HepG2 (cell line): ENCODE data around the gene DEFB125. TPM values are rescaled to one million over a fixed set of nuclear protein-coding genes. Genes with fewer than 3 reads are reported as not detected.

Source experiments
- ATAC-seq: fragments of 200-7000 bp; cut with Tn5 transposase; 3 replicates; pipeline ENCODE4 v1.9.1; 2020; ENCODE audit warnings: mild to moderate bottlenecking, moderate library complexity
- BruUV-seq: library from RNA; stranded (reverse); fragments of 400-500 nt; replicated peaks from 2 replicates; lab custom pipeline; 2021; lab: Mats Ljungman, UMichigan
- CTCF ChIA-PET: fragments of 300-600 bp; formaldehyde crosslinking; extraction: SDS; loops from one replicate; lab custom pipeline; 2021; ENCODE audit warnings: low total read pairs, inconsistent platforms, low intra/inter-chr PET ratio; lab: Yijun Ruan, JAX
- POLR2A ChIA-PET: fragments of 350-600 bp; sonication (Branson Sonifier 250); formaldehyde crosslinking; loops from one replicate; lab custom pipeline; 2020; ENCODE audit warnings: antibody characterized with exemption, inconsistent platforms; lab: Yijun Ruan, JAX
- DNase-seq: peaks from one replicate; pipeline ENCODE4 v3.0.0-alpha.2; 2015; ENCODE audit warnings: low spot score
- FAIRE-seq: peaks from 3 replicates; lab custom pipeline; 2011; peaks lifted over from hg19 to GRCh38; lab: Jason Lieb, UNC
- H2AFZ ChIP-seq: one replicate; pipeline ENCODE4 v1.6.1; 2011; ENCODE audit warnings: low read length, inconsistent platforms
- H3K27ac ChIP-seq: fragments of 300-600 bp; 3 replicates; pipeline ENCODE4 v1.8.0; 2011; ENCODE audit warnings: mixed run types, mild to moderate bottlenecking, mixed read lengths, low read length, inconsistent platforms; ENCODE audit not compliant: insufficient read depth; ENCODE audit errors: extremely low read length
- H3K27me3 ChIP-seq, 2 experiments: fragments of 200-600 bp in 1 of 2; 2 replicates in 1 of 2; 3 replicates in 1 of 2; pipeline versions ENCODE4 v1.6.0 to v1.8.0; 2011; ENCODE audit warnings: low read length in 2 of 2, mild to moderate bottlenecking in 2 of 2, moderate library complexity in 2 of 2, inconsistent platforms in 1 of 2; ENCODE audit not compliant: insufficient read depth in 2 of 2, control insufficient read depth in 1 of 2
- H3K36me3 ChIP-seq, 2 experiments: fragments of 200-600 bp in 1 of 2; replicated peaks in 1 of 2; 2 replicates in 1 of 2; 3 replicates in 1 of 2; pipeline versions ENCODE4 v1.5.1 to v1.8.0; 2011; ENCODE audit warnings: low read length in 2 of 2, inconsistent platforms in 1 of 2; ENCODE audit not compliant: insufficient read depth in 2 of 2, control insufficient read depth in 1 of 2
- H3K4me1 ChIP-seq: 2 replicates; pipeline ENCODE4 v1.5.1; 2012; ENCODE audit warnings: low read length, inconsistent platforms; ENCODE audit not compliant: insufficient read depth
- H3K4me2 ChIP-seq: 2 replicates; pipeline ENCODE4 v1.6.0; 2011; ENCODE audit warnings: low read depth, low read length, inconsistent platforms
- H3K4me3 ChIP-seq, 3 experiments: fragments of 200-600 bp in 1 of 3; sonication (generic), shearing (Covaris generic) in 1 of 3; replicated peaks in 1 of 3; 2 replicates each; pipeline ENCODE4 v1.5.1; 2011 to 2016; ENCODE audit warnings: low read length in 3 of 3, inconsistent platforms in 2 of 3, low read depth in 2 of 3, mild to moderate bottlenecking in 2 of 3, control low read depth in 1 of 3, mixed read lengths in 1 of 3; ENCODE audit not compliant: insufficient read depth in 1 of 3
- H3K79me2 ChIP-seq: one replicate; pipeline ENCODE4 v1.6.1; 2011; ENCODE audit warnings: low read length, inconsistent platforms; ENCODE audit not compliant: insufficient read depth
- H3K9ac ChIP-seq: 2 replicates; pipeline ENCODE4 v1.6.0; 2011; ENCODE audit warnings: mild to moderate bottlenecking, low read depth, low read length, inconsistent platforms; ENCODE audit not compliant: insufficient read depth
- H3K9me3 ChIP-seq: 2 replicates; pipeline ENCODE4 v1.5.1; 2012; ENCODE audit warnings: mild to moderate bottlenecking, low read length
- H4K20me1 ChIP-seq: 2 replicates; pipeline ENCODE4 v1.6.0; 2011; ENCODE audit warnings: inconsistent platforms, mild to moderate bottlenecking, low read length, moderate library complexity; ENCODE audit not compliant: insufficient read depth
- CHCHD3 ChIP-seq: sonication (generic); formaldehyde crosslinking; IDR thresholded peaks from 2 replicates; pipeline ENCODE4 v1.8.0; 2022; ENCODE audit warnings: mild to moderate bottlenecking, missing genetic modification reagents, moderate library complexity
- ELF3 ChIP-seq: IDR thresholded peaks from 2 replicates; pipeline ENCODE4 v1.6.1; 2016; ENCODE audit warnings: missing genetic modification reagents, missing compliant biosample characterization
- HNRNPUL1 ChIP-seq: fragments of 200-400 bp; formaldehyde crosslinking; IDR thresholded peaks from 2 replicates; pipeline ENCODE4 v1.6.1; 2017; ENCODE audit warnings: low read depth, mild to moderate bottlenecking, low read length, moderate library complexity
- ISL2 ChIP-seq: sonication (generic); formaldehyde crosslinking; IDR thresholded peaks from 2 replicates; pipeline ENCODE4 v1.5.0; 2020; ENCODE audit warnings: missing genetic modification reagents
- LCORL ChIP-seq, 2 experiments: fragments of 450-650 bp in 1 of 2; sonication (generic) in 1 of 2; formaldehyde crosslinking in 1 of 2; IDR thresholded peaks; 2 replicates each; pipeline versions ENCODE4 v1.5.0 to v1.6.1; 2017 to 2020; ENCODE audit warnings: antibody characterized with exemption in 1 of 2, missing genetic modification reagents in 1 of 2
- PAWR ChIP-seq: sonication (generic); formaldehyde crosslinking; IDR thresholded peaks from 2 replicates; pipeline ENCODE4 v1.4.0; 2020; ENCODE audit warnings: missing genetic modification reagents, mild to moderate bottlenecking, borderline replicate concordance
- RBM22 ChIP-seq: fragments of 200-400 bp; formaldehyde crosslinking; optimal IDR thresholded peaks from 2 replicates; pipeline ENCODE3; 2017; ENCODE audit warnings: mild to moderate bottlenecking, low read length, moderate library complexity
- SETDB1 ChIP-seq: sonication (generic); formaldehyde crosslinking; IDR thresholded peaks from 2 replicates; pipeline ENCODE4 v1.5.1; 2020; ENCODE audit warnings: missing genetic modification reagents, mild to moderate bottlenecking, borderline replicate concordance
- SRSF9 ChIP-seq: fragments of 200-400 bp; formaldehyde crosslinking; IDR thresholded peaks from 2 replicates; pipeline ENCODE4 v1.6.1; 2018; ENCODE audit warnings: borderline replicate concordance, mild to moderate bottlenecking, low read depth, low read length; ENCODE audit not compliant: insufficient read depth, poor library complexity, severe bottlenecking
- SUZ12 ChIP-seq: fragments of 150-350 bp; IDR thresholded peaks from 2 replicates; pipeline ENCODE4 v1.6.1; 2014; ENCODE audit warnings: low read depth, low read length
- ZNF10 ChIP-seq: sonication (generic); formaldehyde crosslinking; IDR thresholded peaks from 2 replicates; pipeline ENCODE4 v1.4.0; 2020; ENCODE audit warnings: mild to moderate bottlenecking, low read depth, missing genetic modification reagents, borderline replicate concordance
- ZNF124 ChIP-seq: sonication (generic); formaldehyde crosslinking; IDR thresholded peaks from 2 replicates; pipeline ENCODE4 v1.4.0; 2020; ENCODE audit warnings: missing genetic modification reagents
- ZNF331 ChIP-seq: sonication (generic); formaldehyde crosslinking; IDR thresholded peaks from 2 replicates; pipeline ENCODE4 v1.4.0; 2020; ENCODE audit warnings: missing genetic modification reagents
- ZNF547 ChIP-seq: sonication (generic); formaldehyde crosslinking; IDR thresholded peaks from 2 replicates; pipeline ENCODE4 v1.5.1; 2020; ENCODE audit warnings: mild to moderate bottlenecking, missing genetic modification reagents
- ZNF570 ChIP-seq: sonication (generic); formaldehyde crosslinking; IDR thresholded peaks from 2 replicates; pipeline ENCODE4 v1.4.0; 2020; ENCODE audit warnings: mild to moderate bottlenecking, missing genetic modification reagents, borderline replicate concordance
- WGBS: methylation state at CpG from one replicate; pipeline ENCODE4 v1.1.6; 2017; ENCODE audit warnings: low lambda C conversion rate; 5-methylcytosine and 5-hydroxymethylcytosine counted together
- in situ Hi-C: cut with HindIII; loops from 2 replicates; pipeline ENCODE4 v1.10.0; 2017; ENCODE audit warnings: low pct_unique_long_range_greater_than_20kb; ENCODE audit not compliant: extremely low pct_ligation_motif_present
- intact Hi-C: fragments of 100-400 bp; cut with micrococcal nuclease; formaldehyde crosslinking; loops from one replicate; pipeline ENCODE4 v1.10.0; 2022; ENCODE audit not compliant: unreplicated experiment
- polyA plus RNA-seq, 8 experiments: library from polyadenylated mRNA; depleted of rRNA in 3 of 8; stranded (reverse) in 7 of 8; unstranded in 1 of 8; fragments of >200 nt; fragmentation: Illumina TruSeq in 4 of 8; extraction: Trizol in 4 of 8; gene quantifications; 2 replicates each; pipeline versions ENCODE4 v1.2.1 to v1.2.3, GENCODE V29; 2011 to 2016; ENCODE audit warnings: low read depth in 4 of 8, missing spikeins in 1 of 8, mixed read lengths in 1 of 8; ENCODE audit not compliant: insufficient read depth in 1 of 8
- total RNA-seq, 5 experiments: library from RNA; depleted of rRNA; stranded (reverse); fragments of >200 nt; fragmentation: Illumina TruSeq; extraction: Trizol; gene quantifications; 2 replicates each; pipeline ENCODE4 v1.2.3, GENCODE V29; 2016; ENCODE audit warnings: low read depth in 1 of 5
- TF ChIP-seq, protein P1 (sequence below): sonication (generic); formaldehyde crosslinking; IDR thresholded peaks from 2 replicates; pipeline ENCODE4 v1.8.1; 2023; ENCODE audit warnings: mild to moderate bottlenecking, moderate library complexity, missing genetic modification reagents
- TF ChIP-seq, protein P2 (sequence below): sonication (generic); formaldehyde crosslinking; IDR thresholded peaks from 2 replicates; pipeline ENCODE4 v1.5.1; 2020; ENCODE audit warnings: missing genetic modification reagents, mild to moderate bottlenecking, borderline replicate concordance

DEFB125 gene
- total and polyA plus RNA-seq, 2 of the 13 experiments (the other 11 are each of a cell fraction or from before 2014, with no cell fraction given), result not detected

DNA sequence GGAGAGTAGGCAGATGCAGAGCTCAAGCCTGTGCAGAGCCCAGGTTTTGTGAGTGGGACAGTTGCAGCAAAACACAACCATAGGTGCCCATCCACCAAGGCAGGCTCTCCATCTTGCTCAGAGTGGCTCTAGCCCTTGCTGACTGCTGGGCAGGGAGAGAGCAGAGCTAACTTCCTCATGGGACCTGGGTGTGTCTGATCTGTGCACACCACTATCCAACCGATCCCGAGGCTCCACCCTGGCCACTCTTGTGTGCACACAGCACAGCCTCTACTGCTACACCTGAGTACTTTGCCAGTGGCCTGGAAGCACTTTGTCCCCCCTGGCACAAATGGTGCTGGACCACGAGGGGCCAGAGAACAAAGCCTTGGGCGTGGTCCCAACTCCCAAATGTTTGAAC, 7.9 kb upstream of the DEFB125 start:
- WGBS, result 0% methylated on average over 4 of the region's 4 CpGs
- Histone ChIP-seq H3K27ac (no peak overlapping the region), H2AFZ (no peak overlapping the region), H3K4me1 (no peaks in the 10 kb centered on the region), H3K9me3 (no peaks in the 10 kb centered on the region), H3K36me3 (no peaks in the 10 kb centered on the region), H3K9ac (no peak overlapping the region), H4K20me1 (no peaks in the 10 kb centered on the region), H3K79me2 (no peaks in the 10 kb centered on the region), H3K27me3 (0 out of 5 replicates have a peak, but pooled peaks cover 0 to 2% of the 10 kb centered on the region in 2 experiments), H3K4me2 (no peak overlapping the region), H3K4me3 (no peak overlapping the region)
- CTCF ChIA-PET, result no interaction called here
- intact Hi-C loops (no loop called here), in situ Hi-C loops (no loop called here)
- POLR2A ChIA-PET, result no interaction called here
- FAIRE-seq (no peak), ATAC-seq (peak; percentile 65), DNase-seq (no peak)
- BruUV-seq, result no TSS peak
- TF ChIP-seq RBM22 (no peak), ZNF124 (CRISPR knock-in tag) (no peak), ELF3 (CRISPR knock-in tag) (no peak), ISL2 (no peak)
- TF ChIP-seq, protein P1, sequence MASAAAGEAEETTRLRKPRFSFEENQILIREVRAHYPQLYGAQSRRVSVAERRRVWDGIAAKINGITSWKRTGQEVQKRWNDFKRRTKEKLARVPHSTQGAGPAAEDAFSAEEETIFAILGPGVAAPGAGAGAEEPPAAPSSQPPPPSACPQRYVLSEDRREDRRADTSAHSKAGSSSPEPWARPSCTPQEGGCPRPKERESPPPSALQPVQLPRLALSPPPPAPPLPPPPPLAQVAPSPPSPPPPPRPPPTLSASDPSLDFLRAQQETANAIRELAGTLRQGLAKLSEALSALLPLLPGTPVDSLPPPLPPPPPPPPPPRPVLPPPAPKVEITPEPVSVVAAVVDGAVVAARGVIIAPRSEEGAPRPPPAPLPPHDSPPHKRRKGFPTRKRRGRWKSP (CRISPR knock-in tag), result no peak

DNA sequence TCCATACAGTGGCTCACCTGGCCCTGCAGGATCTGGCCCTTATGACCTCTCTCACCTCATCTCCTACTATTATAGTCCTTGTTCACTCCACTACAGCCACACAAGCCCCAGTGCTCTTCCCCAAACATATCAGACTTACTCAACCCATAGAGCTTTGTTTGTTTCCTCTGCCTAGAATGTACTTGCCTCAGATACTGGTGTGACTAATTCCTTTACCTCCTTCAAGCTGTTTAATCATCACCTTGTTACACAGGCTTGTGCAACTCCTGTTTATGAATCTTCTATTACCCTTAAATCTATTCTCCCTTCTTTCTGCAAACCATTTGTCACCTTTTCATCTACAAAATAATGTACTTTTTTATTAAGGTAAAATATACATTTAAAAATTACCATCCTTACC, 3.2 kb downstream of the DEFB125 start:
- ChIA-PET CTCF (no interaction called here), POLR2A (no interaction called here)
- H4K20me1 ChIP-seq, result no peaks in the 10 kb centered on the region
- no peak for ATAC-seq
- in situ Hi-C loops (no loop called here), intact Hi-C loops (no loop called here)
- BruUV-seq, result no TSS peak
- FAIRE-seq, result no peak
- no peak overlapping the region for H3K9ac ChIP-seq
- H3K36me3 ChIP-seq, result no peaks in the 10 kb centered on the region
- H3K4me3 ChIP-seq, result no peak overlapping the region
- DNase-seq, result no peak
- no peak overlapping the region for H3K27ac ChIP-seq
- no peaks in the 10 kb centered on the region for H3K4me1 ChIP-seq
- no peaks in the 10 kb centered on the region for H3K79me2 ChIP-seq
- H2AFZ ChIP-seq, result no peak overlapping the region
- no peak for TF ChIP-seq ZNF10 (CRISPR knock-in tag)
- no peak for TF ChIP-seq HNRNPUL1
- no peak for TF ChIP-seq SETDB1 (CRISPR knock-in tag)
- TF ChIP-seq SUZ12, result no peak
- TF ChIP-seq ZNF570 (CRISPR knock-in tag), result no peak
- no peak for TF ChIP-seq LCORL (IDR thresholded peaks at IDR 0.05)
- no peak for TF ChIP-seq LCORL (CRISPR knock-in tag; IDR thresholded peaks at IDR 0.05)
- no peak for TF ChIP-seq ZNF547
- TF ChIP-seq PAWR (CRISPR knock-in tag), result no peak
- TF ChIP-seq CHCHD3 (CRISPR knock-in tag), result no peak
- TF ChIP-seq, protein P2, sequence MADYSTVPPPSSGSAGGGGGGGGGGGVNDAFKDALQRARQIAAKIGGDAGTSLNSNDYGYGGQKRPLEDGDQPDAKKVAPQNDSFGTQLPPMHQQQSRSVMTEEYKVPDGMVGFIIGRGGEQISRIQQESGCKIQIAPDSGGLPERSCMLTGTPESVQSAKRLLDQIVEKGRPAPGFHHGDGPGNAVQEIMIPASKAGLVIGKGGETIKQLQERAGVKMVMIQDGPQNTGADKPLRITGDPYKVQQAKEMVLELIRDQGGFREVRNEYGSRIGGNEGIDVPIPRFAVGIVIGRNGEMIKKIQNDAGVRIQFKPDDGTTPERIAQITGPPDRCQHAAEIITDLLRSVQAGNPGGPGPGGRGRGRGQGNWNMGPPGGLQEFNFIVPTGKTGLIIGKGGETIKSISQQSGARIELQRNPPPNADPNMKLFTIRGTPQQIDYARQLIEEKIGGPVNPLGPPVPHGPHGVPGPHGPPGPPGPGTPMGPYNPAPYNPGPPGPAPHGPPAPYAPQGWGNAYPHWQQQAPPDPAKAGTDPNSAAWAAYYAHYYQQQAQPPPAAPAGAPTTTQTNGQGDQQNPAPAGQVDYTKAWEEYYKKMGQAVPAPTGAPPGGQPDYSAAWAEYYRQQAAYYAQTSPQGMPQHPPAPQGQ (CRISPR knock-in tag), result no peak
- no peak for TF ChIP-seq SRSF9
- no peak for TF ChIP-seq ZNF331 (CRISPR knock-in tag)
- H3K4me2 ChIP-seq, result no peak overlapping the region
- H3K27me3 ChIP-seq, result 0 out of 5 replicates have a peak, but pooled peaks cover 0 to 5% of the 10 kb centered on the region in 2 experiments
- peaks cover 8% of the 10 kb centered on the region for H3K9me3 ChIP-seq
